D721Med (cell line): ENCODE measurements around the gene ENPP1.

ENCODE experiments used
- DNase-seq: peaks from one replicate; pipeline ENCODE4 v3.0.0; 2011; ENCODE audit warnings: low spot score; ENCODE audit not compliant: insufficient read length
- FAIRE-seq: peaks from 2 replicates; lab custom pipeline; 2011; peaks lifted over from hg19 to GRCh38; lab: Jason Lieb, UNC
- TF ChIP-seq, protein P1 (sequence below): IDR thresholded peaks from 2 replicates; pipeline ENCODE4 v1.5.1; 2012; ENCODE audit warnings: mild to moderate bottlenecking, control low read depth; ENCODE audit not compliant: insufficient read depth; ENCODE audit errors: missing control alignments

The ENPP1 gene

DNA sequence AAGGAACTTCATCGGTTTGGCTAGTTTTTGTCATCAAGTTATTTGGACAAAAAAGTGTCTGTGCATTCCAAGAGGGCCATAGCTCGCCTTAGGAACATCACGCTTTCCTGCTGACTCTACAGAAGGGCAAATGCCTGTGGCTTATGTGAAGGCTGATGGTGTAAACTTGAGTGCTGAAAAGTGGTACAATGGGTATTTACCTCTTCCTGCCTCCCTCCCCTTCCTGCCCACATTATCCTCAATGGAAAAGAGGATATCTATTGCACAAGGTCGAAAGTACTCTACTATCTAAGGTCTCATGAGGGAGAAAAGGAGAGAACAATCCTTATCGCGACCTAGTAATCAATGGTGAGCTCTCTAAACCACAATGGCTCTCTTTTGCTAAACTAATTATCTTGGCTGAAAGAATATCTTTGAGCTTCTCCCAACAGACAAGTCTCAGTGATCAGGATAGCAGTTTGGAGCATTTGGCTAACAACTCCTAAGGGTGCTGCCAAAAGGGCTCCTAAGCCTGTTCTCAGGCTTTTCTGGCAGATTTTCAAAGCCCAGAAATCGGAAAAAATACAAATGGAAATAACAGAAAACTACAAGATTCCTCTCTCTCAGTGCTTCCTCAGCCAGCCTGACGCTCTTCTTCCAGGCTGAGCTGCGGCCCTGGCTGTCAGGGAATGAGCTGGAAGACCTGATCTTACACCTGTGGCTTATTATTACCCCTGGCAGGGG is 42.6 kb upstream of the ENPP1 start:
- TF ChIP-seq, protein P1, sequence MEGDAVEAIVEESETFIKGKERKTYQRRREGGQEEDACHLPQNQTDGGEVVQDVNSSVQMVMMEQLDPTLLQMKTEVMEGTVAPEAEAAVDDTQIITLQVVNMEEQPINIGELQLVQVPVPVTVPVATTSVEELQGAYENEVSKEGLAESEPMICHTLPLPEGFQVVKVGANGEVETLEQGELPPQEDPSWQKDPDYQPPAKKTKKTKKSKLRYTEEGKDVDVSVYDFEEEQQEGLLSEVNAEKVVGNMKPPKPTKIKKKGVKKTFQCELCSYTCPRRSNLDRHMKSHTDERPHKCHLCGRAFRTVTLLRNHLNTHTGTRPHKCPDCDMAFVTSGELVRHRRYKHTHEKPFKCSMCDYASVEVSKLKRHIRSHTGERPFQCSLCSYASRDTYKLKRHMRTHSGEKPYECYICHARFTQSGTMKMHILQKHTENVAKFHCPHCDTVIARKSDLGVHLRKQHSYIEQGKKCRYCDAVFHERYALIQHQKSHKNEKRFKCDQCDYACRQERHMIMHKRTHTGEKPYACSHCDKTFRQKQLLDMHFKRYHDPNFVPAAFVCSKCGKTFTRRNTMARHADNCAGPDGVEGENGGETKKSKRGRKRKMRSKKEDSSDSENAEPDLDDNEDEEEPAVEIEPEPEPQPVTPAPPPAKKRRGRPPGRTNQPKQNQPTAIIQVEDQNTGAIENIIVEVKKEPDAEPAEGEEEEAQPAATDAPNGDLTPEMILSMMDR: no peak
- FAIRE-seq (no peak), DNase-seq (no peak)

DNA sequence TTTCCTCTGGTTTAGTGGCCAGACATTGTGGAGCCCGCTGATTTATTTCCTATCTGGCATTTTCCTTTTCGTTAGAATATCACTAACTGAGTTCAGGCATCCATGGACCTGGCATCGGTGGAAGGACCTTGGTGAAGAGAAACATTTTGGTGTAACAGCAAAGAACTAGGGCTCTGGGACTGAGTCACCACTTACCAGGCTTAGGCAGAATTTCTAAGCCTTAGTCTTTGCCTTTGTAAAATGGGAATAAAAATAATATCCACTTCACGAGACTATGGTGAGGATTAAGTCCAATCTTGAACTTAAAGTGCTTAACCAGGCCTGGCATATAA is 42.0 kb upstream of the ENPP1 start:
- FAIRE-seq (no peak), DNase-seq (no peak)
- TF ChIP-seq, protein P1: no peak

DNA sequence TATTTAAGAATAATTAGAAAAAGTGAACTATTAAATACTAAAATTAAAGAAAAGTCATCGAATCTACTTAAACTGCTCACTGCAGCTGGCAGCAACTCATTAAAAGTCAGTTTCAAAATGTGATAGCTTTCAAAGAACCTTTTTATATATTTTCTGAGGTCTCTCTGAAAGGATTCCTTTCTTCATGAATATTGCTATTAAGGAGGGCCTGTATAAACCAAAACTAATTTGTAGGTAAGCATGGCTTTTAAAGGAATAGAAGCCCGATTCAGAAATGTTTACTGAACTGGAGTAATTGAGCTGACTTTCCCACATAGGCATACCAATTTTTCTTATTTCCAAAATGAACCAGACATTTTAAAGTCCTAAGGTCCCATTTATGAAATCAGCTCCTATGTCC is 41.2 kb upstream of the ENPP1 start:
- no peak for FAIRE-seq

GRCh38 chr6:131768964-131769363 is 38.9 kb upstream of the ENPP1 start:
- DNase-seq (no peak), FAIRE-seq (no peak)
- TF ChIP-seq, protein P1: no peak

More for the DNA sequence above, 41.2 kb upstream of the ENPP1 start:
- no peak for DNase-seq
- TF ChIP-seq, protein P1: no peak

GRCh38 chr6:131769385-131770141 is 38.3 kb upstream of the ENPP1 start:
- FAIRE-seq (no peak), DNase-seq (no peak)
- TF ChIP-seq, protein P1: no peak

GRCh38 chr6:131770776-131771175 is 37.0 kb upstream of the ENPP1 start:
- FAIRE-seq (no peak), DNase-seq (no peak)
- TF ChIP-seq, protein P1: no peak
